Epithelial cell of esophagus (primary cell): ENCODE measurements around the gene ART5.
"Not testable (repeated sequence)": the region's sequence is repeated elsewhere in the genome, so short reads cannot be mapped to it uniquely, and the experiment has no call there.

Experiments
- DNase-seq: peaks from one replicate; pipeline ENCODE4 v3.0.0; 2010; ENCODE audit warnings: low read depth
- H3K4me3 ChIP-seq: 2 replicates; pipeline ENCODE4 v1.5.1; 2011; ENCODE audit warnings: mild to moderate bottlenecking, low read length, control low read depth
- TF ChIP-seq, protein P1 (sequence below): IDR thresholded peaks from 2 replicates; pipeline ENCODE4 v1.5.1; 2011; ENCODE audit warnings: low read depth, mild to moderate bottlenecking, low read length, control low read depth, inconsistent platforms; ENCODE audit not compliant: insufficient read depth; ENCODE audit errors: missing control alignments

ART5 gene

DNA sequence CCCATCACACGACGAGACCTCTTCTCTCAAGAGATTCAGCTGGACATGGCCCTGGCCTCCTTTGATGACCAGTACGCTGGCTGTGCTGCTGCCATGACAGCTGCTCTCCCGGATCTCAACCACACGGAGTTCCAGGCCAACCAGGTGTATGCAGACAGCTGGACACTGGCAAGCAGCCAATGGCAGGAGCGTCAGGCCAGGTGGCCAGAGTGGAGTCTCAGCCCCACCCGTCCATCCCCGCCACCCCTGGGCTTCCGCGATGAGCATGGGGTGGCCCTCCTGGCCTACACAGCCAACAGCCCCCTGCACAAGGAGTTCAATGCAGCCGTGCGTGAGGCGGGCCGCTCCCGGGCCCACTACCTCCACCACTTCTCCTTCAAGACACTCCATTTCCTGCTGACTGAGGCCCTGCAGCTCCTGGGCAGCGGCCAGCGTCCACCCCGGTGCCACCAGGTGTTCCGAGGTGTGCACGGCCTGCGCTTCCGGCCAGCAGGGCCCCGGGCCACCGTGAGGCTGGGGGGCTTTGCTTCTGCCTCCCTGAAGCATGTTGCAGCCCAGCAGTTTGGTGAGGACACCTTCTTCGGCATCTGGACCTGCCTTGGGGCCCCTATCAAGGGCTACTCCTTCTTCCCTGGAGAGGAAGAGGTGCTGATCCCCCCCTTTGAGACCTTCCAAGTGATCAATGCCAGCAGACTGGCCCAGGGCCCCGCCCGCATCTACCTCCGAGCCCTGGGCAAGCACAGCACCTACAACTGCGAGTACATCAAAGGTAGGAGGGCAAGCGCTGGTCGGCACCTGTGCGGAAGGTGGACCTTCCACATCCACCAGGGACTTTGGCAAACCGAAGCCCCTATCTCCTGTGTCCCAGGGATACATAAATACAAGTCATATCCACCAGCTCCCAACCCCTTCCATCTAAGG lies 18.1 kb upstream of the ART5 start:
- TF ChIP-seq, protein P1, sequence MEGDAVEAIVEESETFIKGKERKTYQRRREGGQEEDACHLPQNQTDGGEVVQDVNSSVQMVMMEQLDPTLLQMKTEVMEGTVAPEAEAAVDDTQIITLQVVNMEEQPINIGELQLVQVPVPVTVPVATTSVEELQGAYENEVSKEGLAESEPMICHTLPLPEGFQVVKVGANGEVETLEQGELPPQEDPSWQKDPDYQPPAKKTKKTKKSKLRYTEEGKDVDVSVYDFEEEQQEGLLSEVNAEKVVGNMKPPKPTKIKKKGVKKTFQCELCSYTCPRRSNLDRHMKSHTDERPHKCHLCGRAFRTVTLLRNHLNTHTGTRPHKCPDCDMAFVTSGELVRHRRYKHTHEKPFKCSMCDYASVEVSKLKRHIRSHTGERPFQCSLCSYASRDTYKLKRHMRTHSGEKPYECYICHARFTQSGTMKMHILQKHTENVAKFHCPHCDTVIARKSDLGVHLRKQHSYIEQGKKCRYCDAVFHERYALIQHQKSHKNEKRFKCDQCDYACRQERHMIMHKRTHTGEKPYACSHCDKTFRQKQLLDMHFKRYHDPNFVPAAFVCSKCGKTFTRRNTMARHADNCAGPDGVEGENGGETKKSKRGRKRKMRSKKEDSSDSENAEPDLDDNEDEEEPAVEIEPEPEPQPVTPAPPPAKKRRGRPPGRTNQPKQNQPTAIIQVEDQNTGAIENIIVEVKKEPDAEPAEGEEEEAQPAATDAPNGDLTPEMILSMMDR = no peak
- DNase-seq = no peak
- H3K4me3 ChIP-seq = no peak overlapping the region

DNA sequence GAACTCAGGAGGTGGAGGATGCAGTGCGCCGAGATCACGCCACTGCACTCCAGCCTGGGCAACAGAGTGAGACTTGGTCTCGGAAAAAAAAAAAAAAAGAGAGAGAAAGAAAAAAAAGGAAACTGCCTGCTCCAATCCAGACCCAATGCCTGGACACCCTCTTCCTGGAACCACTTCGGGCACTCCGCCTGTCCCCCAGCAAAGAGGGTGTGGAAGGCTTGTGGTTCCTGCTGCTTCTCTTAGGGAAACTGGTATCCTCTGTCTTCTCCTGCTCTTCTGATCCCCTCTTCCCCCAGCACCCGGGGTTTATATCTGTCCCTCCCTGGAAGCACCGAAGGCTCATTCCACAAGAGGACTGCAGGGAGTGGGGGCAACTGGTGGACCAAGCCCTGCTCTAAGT lies 16.5 kb upstream of the ART5 start:
- TF ChIP-seq, protein P1 = no peak
- no peak overlapping the region for H3K4me3 ChIP-seq
- no peak for DNase-seq

DNA sequence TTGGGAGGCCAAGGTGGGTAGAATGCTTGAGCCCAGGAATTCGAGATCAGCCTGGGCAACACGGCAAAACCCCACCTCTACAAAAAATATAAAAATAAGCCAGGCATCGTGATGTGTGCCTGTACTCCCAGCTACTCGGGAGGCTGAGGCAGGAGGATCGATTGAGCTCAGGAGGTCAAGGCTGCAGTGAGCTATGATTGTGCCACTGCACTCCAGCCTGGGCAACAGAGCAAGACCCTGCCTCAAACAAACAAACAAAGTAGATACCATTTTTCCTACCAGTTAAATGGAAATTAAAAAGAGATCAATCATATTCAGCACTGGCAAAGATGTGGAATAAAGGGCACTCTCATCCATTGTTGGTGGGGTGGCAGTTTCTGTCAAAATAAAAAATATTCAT lies 15.5 kb upstream of the ART5 start:
- H3K4me3 ChIP-seq, DNase-seq: not testable (repeated sequence)

DNA sequence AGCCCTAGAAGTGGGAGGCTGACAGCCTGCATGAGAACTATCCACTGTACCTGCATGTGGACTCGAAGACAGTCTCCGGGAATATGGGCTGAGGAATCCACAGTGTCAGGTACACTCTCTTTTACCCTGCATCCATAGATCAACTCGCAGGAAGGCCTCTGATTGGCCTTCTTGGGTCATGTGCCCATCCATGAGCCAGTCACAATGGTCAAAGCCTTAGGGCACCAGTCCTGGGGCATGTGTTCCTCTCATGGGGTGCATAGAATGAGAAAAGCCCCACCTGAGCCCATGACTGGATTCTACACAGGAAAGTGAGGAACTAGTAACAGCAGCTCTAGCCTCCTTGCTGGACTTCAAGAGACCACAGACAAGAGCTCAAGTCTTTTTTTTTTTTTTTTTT lies 13.8 kb upstream of the ART5 start:
- DNase-seq = no peak
- H3K4me3 ChIP-seq = no peak overlapping the region
- TF ChIP-seq, protein P1 = no peak

DNA sequence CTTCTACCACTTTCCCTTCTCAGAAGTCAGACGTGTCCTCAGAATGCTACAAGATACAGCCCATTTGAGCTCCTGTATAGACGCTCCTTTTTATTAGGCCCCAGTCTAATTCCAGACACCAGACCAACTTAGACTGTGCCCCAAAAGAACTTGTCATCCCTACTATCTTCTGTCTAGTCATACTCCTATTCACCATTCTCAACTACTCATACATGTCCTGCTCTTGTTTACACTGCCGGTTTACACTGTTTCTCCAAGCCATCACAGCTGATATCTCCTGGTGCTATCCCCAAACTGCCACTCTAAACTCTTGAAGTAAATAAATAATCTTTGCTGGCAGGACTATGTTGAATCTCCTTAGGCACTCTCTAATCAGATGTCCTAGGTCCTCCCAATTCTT lies 10.7 kb upstream of the ART5 start:
- DNase-seq, H3K4me3 ChIP-seq: not testable (repeated sequence)

DNA sequence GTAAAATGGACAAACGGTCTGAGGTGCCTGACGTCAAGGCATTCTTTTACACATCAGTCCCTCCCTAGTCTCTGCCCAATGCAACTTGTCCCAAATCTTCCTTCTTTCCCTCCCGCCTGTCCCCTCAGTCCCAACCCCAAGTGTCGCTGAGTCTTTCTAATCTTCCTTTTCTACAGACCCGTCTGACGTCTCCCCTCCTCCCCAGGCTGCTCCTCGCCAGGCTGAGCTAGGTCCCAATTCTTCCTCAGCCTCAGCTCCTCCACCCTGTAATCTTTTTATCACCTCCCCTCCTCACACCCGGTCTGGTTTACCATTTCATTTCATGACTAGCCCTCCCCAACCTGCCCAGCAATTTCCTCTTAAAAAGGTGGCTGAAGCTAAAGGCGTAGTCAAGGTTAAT lies 7.6 kb upstream of the ART5 start:
- H3K4me3 ChIP-seq, DNase-seq: not testable (repeated sequence)

DNA sequence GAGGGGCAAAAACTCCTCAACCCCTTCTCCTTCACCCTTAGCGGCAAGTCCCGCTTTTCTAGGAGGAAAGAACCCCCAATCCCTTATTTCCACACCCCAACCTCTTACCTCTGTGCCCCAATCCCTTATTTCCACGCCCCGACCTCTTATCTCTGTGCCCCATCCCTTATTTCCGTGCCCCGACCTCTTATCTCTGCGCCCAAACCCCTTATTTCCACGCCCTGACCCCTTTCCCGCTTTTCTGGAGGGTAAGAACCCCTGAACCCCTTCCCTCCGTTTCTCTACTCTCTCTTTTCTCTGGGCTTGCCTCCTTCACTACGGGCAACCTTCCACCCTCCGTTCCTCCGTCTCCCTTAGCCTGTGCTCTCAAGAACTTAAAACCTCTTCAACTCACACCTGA lies 7.1 kb upstream of the ART5 start:
- H3K4me3 ChIP-seq, DNase-seq: not testable (repeated sequence)

DNA sequence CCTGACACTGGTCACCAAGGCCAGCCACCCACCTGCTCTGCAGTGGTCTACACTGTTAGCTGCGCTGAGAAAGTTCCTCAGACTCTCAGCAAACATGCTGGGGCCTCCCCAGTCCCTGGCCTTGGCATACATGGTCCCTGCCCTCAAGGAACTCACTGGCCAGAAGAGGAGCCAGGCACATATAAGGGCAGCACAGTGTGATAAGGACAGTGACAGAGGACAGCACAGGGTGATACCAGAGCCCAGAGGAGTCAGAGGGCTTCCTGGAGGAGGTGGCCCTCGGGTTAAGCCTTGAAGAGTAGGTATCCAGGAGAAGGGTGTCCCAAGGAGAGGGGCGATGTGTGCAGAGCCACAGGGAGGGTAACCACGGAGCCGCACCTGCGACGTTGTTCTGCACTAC lies 3.8 kb upstream of the ART5 start:
- no peak overlapping the region for H3K4me3 ChIP-seq
- DNase-seq = no peak
- TF ChIP-seq, protein P1 = no peak

DNA sequence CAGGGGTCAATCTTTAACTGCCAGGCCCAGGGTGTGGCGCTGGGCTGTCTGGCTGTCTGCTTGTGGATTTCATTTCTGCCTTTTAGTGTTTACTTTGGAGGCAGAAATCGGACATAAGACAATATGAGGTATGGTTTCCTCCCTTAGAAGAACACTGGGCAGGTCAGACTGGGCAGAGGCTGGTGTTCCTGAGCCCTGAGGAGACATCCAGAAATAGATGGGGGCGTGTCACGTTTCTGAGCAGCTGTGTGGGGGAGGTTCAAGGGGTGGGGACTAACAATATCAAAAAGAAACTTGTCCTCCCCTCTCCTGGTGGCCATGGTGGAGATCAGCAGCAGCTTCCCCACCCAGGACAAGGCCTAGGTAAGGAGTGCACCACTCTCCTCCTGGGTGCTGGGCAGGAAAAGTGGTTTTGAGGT lies 3.0 kb upstream of the ART5 start, which contains the start of gene ART1:
Gene ART1, plus strand, starts transcription at position 312 of the 419 bp plus-strand sequence. CDS start 14,086 bp downstream, outside the sequence.
- H3K4me3 ChIP-seq = no peak within 1 kb of the TSS
- TF ChIP-seq, protein P1 = no peak
- no peak for DNase-seq

DNA sequence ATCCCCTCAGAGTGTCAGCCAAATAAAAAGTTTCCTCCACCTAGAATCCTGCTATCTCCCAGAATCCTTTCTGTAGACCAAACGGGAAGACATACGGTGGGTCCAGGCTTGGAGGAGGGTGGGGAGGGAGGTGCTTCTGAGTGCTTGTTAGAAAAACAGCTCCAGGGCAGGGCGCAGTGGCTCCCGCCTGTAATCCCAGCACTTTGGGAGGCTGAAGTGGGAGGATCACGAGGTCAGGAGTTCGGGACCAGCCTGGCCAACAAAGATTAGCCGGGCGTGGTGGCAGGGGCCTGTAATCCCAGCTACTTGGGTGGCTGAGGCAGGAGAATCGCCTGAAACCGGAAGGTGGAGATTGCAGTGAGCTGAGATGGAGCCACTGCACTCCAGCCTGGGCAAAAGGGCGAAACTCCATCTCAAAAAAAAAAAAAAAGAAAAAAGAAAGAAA lies 1.3 kb upstream of the ART5 start:
- not testable (repeated sequence) for H3K4me3 ChIP-seq, DNase-seq
